ENCODE results near the gene DNMT1.

GRCh38 chr19:10114651-10115391 lies 79.9 kb downstream of the DNMT1 start:
- TF ChIP-seq, protein P1, sequence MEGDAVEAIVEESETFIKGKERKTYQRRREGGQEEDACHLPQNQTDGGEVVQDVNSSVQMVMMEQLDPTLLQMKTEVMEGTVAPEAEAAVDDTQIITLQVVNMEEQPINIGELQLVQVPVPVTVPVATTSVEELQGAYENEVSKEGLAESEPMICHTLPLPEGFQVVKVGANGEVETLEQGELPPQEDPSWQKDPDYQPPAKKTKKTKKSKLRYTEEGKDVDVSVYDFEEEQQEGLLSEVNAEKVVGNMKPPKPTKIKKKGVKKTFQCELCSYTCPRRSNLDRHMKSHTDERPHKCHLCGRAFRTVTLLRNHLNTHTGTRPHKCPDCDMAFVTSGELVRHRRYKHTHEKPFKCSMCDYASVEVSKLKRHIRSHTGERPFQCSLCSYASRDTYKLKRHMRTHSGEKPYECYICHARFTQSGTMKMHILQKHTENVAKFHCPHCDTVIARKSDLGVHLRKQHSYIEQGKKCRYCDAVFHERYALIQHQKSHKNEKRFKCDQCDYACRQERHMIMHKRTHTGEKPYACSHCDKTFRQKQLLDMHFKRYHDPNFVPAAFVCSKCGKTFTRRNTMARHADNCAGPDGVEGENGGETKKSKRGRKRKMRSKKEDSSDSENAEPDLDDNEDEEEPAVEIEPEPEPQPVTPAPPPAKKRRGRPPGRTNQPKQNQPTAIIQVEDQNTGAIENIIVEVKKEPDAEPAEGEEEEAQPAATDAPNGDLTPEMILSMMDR (IDR thresholded peaks at IDR 0.05; ENCODE audit: low read length) = no peak
- no peak for TF ChIP-seq EZH2 (optimal IDR thresholded peaks at IDR 0.05; ENCODE audit: low read depth, low read length)
- no peak for TF ChIP-seq EZH2phosphoT487 (IDR thresholded peaks at IDR 0.05; ENCODE audit: low read length)

Data from MM.1S (cell line).